Lower leg skin (tissue), 4 donors: Measurements from ENCODE around the gene ELAC2. TPM values are rescaled to one million over a fixed set of nuclear protein-coding genes. Genes with fewer than 3 reads are reported as not detected.

Experiments
- DNase-seq, 2 donors: peaks; one replicate each; pipeline ENCODE4 v3.0.0-alpha.2; 2019; ENCODE audit warnings: low spot score in 2 of 2
- H3K4me3 ChIP-seq: fragments of 200-600 bp; sonication (generic); 2 replicates; pipeline ENCODE4 v1.5.1; 2017; ENCODE audit warnings: mild to moderate bottlenecking, low read depth; ENCODE audit not compliant: poor library complexity, severe bottlenecking
- POLR2A ChIP-seq, 2 donors: fragments of 450-650 bp; IDR thresholded peaks; one replicate each; pipeline ENCODE4 v1.6.1; 2016 to 2017; ENCODE audit warnings: antibody characterized with exemption in 2 of 2, mild to moderate bottlenecking in 1 of 2, moderate library complexity in 1 of 2
- WGBS, 2 donors: methylation state at CpG; one replicate each; pipeline ENCODE4 v1.1.5; 2018; 5-methylcytosine and 5-hydroxymethylcytosine counted together
- intact Hi-C: fragments of 100-400 bp; cut with DNase I; formaldehyde crosslinking; loops from one replicate; pipeline ENCODE4 v1.15.0; 2023; ENCODE audit warnings: low total_unique reads
- total RNA-seq, 4 donors: library from RNA; depleted of rRNA; stranded (reverse); fragments of >200 nt; gene quantifications; one replicate each; pipeline ENCODE4 v1.1.0, GENCODE V29; 2016
- TF ChIP-seq, protein P1 (sequence below), 3 donors: fragments of 450-650 bp; IDR thresholded peaks; one replicate each; pipeline ENCODE4 v1.5.1; 2016; ENCODE audit warnings: antibody characterized with exemption in 3 of 3, mild to moderate bottlenecking in 3 of 3, moderate library complexity in 2 of 3

The ELAC2 gene
- total RNA-seq, 4 donors from 2014 or later, result 44.3 to 107 (median 62.0) TPM

DNA sequence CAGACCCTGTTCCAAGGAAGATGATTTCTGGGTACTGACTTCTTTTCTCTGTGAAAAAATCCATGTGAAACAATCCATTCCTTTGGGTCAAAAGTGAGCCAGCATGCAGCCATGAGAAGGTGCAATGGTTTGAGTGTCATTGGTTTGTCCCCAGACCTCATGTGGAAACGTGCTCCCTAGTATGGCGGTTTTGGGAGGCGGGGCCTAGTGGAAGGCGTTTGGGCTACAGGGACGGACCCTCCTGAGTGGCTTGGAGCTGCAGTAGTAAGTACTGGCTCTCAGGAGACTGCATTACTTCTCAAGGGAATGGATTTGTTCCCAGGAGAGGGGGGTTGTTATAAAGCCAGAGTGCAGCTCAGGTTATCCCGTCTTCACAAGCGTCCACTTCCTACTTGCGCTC lies 19.4 kb downstream of the ELAC2 start:
- intact Hi-C loops, result loop anchor here (10.0 kb wide), 1 partner anchor 454 kb away; no protein-coding TSS in a partner anchor
- 90 to 92% methylated on average over 8 of the region's 8 CpGs for WGBS, 2 donors
- TF ChIP-seq, protein P1, sequence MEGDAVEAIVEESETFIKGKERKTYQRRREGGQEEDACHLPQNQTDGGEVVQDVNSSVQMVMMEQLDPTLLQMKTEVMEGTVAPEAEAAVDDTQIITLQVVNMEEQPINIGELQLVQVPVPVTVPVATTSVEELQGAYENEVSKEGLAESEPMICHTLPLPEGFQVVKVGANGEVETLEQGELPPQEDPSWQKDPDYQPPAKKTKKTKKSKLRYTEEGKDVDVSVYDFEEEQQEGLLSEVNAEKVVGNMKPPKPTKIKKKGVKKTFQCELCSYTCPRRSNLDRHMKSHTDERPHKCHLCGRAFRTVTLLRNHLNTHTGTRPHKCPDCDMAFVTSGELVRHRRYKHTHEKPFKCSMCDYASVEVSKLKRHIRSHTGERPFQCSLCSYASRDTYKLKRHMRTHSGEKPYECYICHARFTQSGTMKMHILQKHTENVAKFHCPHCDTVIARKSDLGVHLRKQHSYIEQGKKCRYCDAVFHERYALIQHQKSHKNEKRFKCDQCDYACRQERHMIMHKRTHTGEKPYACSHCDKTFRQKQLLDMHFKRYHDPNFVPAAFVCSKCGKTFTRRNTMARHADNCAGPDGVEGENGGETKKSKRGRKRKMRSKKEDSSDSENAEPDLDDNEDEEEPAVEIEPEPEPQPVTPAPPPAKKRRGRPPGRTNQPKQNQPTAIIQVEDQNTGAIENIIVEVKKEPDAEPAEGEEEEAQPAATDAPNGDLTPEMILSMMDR (IDR thresholded peaks at IDR 0.05), result no peak
- no peak for TF ChIP-seq POLR2A (IDR thresholded peaks at IDR 0.05)
- no peak for DNase-seq
- H3K4me3 ChIP-seq, result no peak overlapping the region

DNA sequence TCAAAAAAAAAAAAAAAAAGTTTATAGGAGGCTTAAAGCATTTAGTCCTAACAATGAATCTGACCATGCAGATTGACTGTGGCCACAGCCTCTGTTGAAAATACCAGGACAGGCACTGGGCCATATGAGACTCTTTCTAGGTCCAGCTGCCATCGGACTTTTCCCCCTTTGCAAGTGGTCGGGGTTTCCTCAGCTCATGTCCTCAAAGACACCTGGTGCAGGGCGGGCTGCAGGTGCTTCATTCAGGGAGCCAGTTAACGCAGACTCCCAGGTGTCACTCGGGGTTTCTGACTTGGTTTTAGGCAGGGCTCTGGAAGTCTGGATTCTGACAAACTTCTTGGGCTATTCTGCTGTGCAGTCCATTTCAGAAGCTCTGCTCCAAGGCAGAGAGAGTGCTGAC lies 20.9 kb downstream of the ELAC2 start:
- 93 to 94% methylated on average over 3 to 5 of the region's 5 CpGs for WGBS, 2 donors
- DNase-seq, result no peak
- H3K4me3 ChIP-seq, result no peak overlapping the region
- TF ChIP-seq, protein P1 (IDR thresholded peaks at IDR 0.05), result no peak
- TF ChIP-seq POLR2A (IDR thresholded peaks at IDR 0.05), result no peak
- intact Hi-C loops, result loop anchor here (10.0 kb wide), 1 partner anchor 452 kb away; no protein-coding TSS in a partner anchor

DNA sequence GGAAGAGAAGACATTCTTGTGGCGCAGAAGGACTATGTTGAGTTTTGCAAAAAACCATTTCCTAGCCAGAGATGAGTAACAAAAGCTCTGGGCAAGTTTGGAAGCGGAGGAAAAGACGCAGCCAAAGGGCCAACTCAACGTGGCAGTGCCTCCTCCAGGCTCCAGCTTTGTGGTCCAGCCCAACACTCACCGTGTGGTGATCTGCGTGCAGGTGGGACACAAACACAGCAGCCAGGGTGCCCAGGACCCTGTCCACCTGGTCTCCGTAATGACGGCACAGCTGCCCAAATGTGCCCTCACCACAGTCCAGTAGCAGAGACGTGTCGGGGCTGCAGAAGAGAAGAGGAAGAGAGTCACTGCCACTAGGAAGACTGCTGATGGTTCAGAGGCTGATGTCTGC lies 21.5 kb downstream of the ELAC2 start:
- DNase-seq, result no peak
- no peak overlapping the region for H3K4me3 ChIP-seq
- WGBS, 2 donors, result 94% methylated on average over 10 of the region's 10 CpGs
- TF ChIP-seq POLR2A (IDR thresholded peaks at IDR 0.05), result no peak
- TF ChIP-seq, protein P1 (IDR thresholded peaks at IDR 0.05), result no peak
- intact Hi-C loops, result loop anchor here (10.0 kb wide), 1 partner anchor 452 kb away; no protein-coding TSS in a partner anchor

DNA sequence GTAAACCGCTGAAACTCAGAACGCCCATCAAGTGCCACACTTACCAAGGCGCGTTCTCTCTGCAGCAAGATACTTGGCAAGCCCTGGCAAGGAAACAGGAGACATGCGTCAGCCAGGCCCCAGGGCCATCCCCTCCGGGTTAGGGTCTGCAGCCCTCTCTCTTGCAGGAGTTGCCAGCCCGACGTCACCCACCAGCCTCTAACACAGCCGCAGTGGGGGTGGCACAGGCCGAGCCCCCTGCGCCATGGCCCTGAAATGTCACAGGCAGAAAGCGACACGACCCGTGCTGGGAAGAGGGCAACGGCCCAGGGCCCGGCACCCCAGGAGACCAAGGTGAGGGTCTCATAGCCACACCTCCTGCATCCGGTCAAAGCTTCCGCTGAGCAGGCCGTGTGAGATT lies 21.9 kb downstream of the ELAC2 start:
- intact Hi-C loops, result loop anchor here (10.0 kb wide), 1 partner anchor 451 kb away; no protein-coding TSS in a partner anchor
- no peak overlapping the region for H3K4me3 ChIP-seq
- no peak for DNase-seq
- TF ChIP-seq, protein P1 (IDR thresholded peaks at IDR 0.05), result no peak
- no peak for TF ChIP-seq POLR2A (IDR thresholded peaks at IDR 0.05)
- 93 to 97% methylated on average over 19 of the region's 19 CpGs for WGBS, 2 donors

DNA sequence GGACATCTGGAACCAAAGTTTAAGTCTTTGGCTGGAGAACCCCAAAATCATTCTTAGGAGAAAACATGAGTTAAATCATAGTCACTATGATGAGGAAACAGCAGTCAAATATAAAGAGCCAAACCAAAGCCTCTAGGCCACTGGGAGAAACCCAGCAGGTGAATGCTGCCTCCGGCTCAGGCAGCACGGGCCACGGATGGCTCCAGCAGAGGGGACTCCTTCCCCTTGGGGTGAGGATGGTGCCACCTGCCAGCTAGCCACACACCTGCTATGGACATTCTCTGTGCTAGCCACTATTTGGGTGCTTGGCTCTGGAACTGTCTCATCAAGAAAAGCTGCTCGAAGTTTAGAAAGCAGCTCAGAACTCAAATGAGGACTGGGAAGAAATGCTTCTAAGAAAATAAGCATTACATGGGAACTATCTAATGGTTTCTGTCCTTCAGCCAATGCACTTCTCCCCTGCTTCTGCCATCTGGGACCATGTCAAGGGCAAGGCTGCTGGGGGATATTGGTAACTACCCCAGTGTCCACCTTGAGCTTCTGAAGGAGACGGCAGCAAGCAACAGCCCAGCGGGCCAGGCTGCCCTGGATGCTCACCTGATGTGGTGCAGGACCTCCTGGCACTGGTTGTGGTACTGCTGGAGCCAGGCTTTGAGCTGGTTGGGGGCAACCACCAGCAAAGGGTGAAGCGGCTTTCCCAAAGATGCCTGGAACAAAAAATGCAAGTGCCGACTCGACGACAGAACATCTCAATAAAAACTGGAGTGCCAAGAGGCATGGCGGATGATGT lies 22.5 kb downstream of the ELAC2 start:
- intact Hi-C loops, result loop anchor here (10.0 kb wide), 1 partner anchor 450 kb away; no protein-coding TSS in a partner anchor
- DNase-seq, result no peak
- no peak overlapping the region for H3K4me3 ChIP-seq
- 92 to 94% methylated on average over 11 of the region's 11 CpGs for WGBS, 2 donors
- TF ChIP-seq, protein P1 (IDR thresholded peaks at IDR 0.05), result no peak
